ENCODE data around the gene FAM83E. TPM values are rescaled to one million over a fixed set of nuclear protein-coding genes. Genes with fewer than 3 reads are reported as not detected.
"Not testable (repeated sequence)": the region's sequence is repeated elsewhere in the genome, so short reads cannot be mapped to it uniquely, and the experiment has no call there.

FAM83E gene
- total RNA-seq, 6 donors from 2014 or later, result 24.0 to 87.3 (median 43.3) TPM

- Histone ChIP-seq H3K9me3 (no peaks in the 10 kb centered on the region), H3K4me1 (peaks cover 7 to 15% (median 12%) of the 10 kb centered on the region in 4 donors), H3K36me3 (no peaks in the 10 kb centered on the region), H3K4me3 (peak overlapping the region in 1 of 4 donors; percentile 13), H3K27me3 (no peaks in the 10 kb centered on the region), H3K27ac (peak overlapping the region; percentile 50 to 80 (median 68))
- ATAC-seq (ENCODE audit: low FRiP score in 2 of 2), result peak; percentile 92
- peak in 1 of 2 donors; percentile 85 for DNase-seq
- TF ChIP-seq EP300 (IDR thresholded peaks at IDR 0.05), result no peak
- no peak for TF ChIP-seq CTCF (IDR thresholded peaks at IDR 0.05)
- TF ChIP-seq POLR2AphosphoS5 (IDR thresholded peaks at IDR 0.05), result peak; percentile 5 to 18
- no peak for TF ChIP-seq POLR2A (IDR thresholded peaks at IDR 0.05)
- WGBS, 2 donors, result 43 to 60% methylated on average over 33 to 35 of the region's 35 CpGs
Observed at GRCh38 chr19:48660852-48661710, 46.2 kb upstream of the FAM83E start.

- peaks cover 7 to 15% (median 12%) of the 10 kb centered on the region in 4 donors for H3K4me1 ChIP-seq
- no peaks in the 10 kb centered on the region for H3K9me3 ChIP-seq
- H3K27me3 ChIP-seq, result no peaks in the 10 kb centered on the region
- WGBS, 2 donors, result 58 to 63% methylated on average over 5 of the region's 5 CpGs
- TF ChIP-seq CTCF (IDR thresholded peaks at IDR 0.05) (no peak), POLR2AphosphoS5 (IDR thresholded peaks at IDR 0.05) (no peak), EP300 (IDR thresholded peaks at IDR 0.05) (no peak), POLR2A (IDR thresholded peaks at IDR 0.05) (no peak)
- DNase-seq (peak in 1 of 2 donors; percentile 74), ATAC-seq (ENCODE audit: low FRiP score in 2 of 2) (peak; percentile 44 to 75)
- H3K27ac ChIP-seq, result no peak overlapping the region
- no peaks in the 10 kb centered on the region for H3K36me3 ChIP-seq
- no peak overlapping the region for H3K4me3 ChIP-seq
Observed at GRCh38 chr19:48659768-48660167, 44.9 kb upstream of the FAM83E start.

- H3K27ac ChIP-seq, result no peak overlapping the region
- TF ChIP-seq CTCF (IDR thresholded peaks at IDR 0.05), result no peak
- H3K4me1 ChIP-seq, result peaks cover 7 to 15% (median 12%) of the 10 kb centered on the region in 4 donors
- no peaks in the 10 kb centered on the region for H3K27me3 ChIP-seq
- DNase-seq (no peak), ATAC-seq (ENCODE audit: low FRiP score in 2 of 2) (no peak)
- no peak overlapping the region for H3K4me3 ChIP-seq
- no peaks in the 10 kb centered on the region for H3K9me3 ChIP-seq
- 92 to 98% methylated on average over 6 of the region's 6 CpGs for WGBS, 2 donors
- no peaks in the 10 kb centered on the region for H3K36me3 ChIP-seq
Observed at GRCh38 chr19:48658483-48658882, 43.6 kb upstream of the FAM83E start.

- 92 to 94% methylated on average over 5 of the region's 5 CpGs for WGBS, 2 donors
- H3K27ac ChIP-seq; ATAC-seq (ENCODE audit: low FRiP score in 2 of 2); H3K4me3 ChIP-seq; H3K9me3 ChIP-seq; DNase-seq; H3K36me3 ChIP-seq; H3K27me3 ChIP-seq: not testable (repeated sequence)
- peaks cover 7 to 15% (median 12%) of the 10 kb centered on the region in 4 donors for H3K4me1 ChIP-seq
Observed at GRCh38 chr19:48657828-48658227, 43.0 kb upstream of the FAM83E start.

- DNase-seq (no peak), ATAC-seq (ENCODE audit: low FRiP score in 2 of 2) (peak in 1 of 2 donors; percentile 21)
- 59 to 69% methylated on average over 16 of the region's 16 CpGs for WGBS, 2 donors
- peaks cover 7 to 15% (median 12%) of the 10 kb centered on the region in 4 donors for H3K4me1 ChIP-seq
- H3K36me3 ChIP-seq, result no peaks in the 10 kb centered on the region
- TF ChIP-seq POLR2AphosphoS5 (IDR thresholded peaks at IDR 0.05) (no peak), EP300 (IDR thresholded peaks at IDR 0.05) (no peak), POLR2A (IDR thresholded peaks at IDR 0.05) (no peak), CTCF (IDR thresholded peaks at IDR 0.05) (no peak)
- H3K27ac ChIP-seq, result no peak overlapping the region
- H3K27me3 ChIP-seq, result no peaks in the 10 kb centered on the region
- H3K9me3 ChIP-seq, result no peaks in the 10 kb centered on the region
- H3K4me3 ChIP-seq, result no peak overlapping the region
Observed at GRCh38 chr19:48656840-48657474, 42.1 kb upstream of the FAM83E start.

Measured in upper lobe of left lung (tissue), 6 donors.